ENCODE results near the gene IRAK1. TPM values are rescaled to one million over a fixed set of nuclear protein-coding genes. Genes with fewer than 3 reads are reported as not detected.

IRAK1 gene
- total and polyA plus RNA-seq, 2 donors (not counting 3 experiments of a cell fraction or from before 2014, with no cell fraction given) = 63.6 to 138 TPM

DNA sequence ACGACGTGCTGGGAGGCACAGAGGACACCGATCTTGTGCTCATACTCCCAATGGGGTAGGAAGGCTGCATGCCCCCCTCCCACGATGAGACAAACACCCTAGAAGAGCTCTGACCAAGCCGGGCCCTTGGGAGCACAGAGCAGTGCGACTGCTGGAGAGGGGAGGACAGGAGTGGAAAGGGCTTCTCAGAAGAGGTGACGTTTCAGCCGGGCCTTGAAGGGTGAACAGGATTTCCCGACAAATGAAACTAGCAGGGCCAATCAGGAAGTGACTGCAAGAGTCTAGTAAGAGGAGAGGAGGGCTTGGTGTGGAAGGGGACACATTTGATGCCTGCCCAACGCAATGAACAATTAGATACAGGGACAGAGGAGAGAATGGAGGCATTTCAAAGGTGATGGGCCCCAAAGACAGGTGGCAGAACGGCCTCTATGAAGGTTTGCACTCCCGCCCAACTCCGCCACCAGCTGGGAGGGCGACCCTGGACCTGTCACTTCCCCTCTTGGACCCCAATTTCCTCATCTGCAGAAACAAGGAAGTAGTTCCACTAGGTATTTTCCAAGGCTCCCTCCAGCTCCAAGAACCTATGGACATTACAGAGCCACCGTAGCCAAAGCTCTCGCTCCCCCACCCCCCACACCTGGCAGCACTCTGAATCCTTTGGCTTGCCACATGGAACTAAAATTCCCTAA is 52.0 kb downstream of the IRAK1 start:
- no peaks in the 10 kb centered on the region for H3K27me3 ChIP-seq (ENCODE audit: control insufficient read depth in 2 of 2, insufficient read depth in 2 of 2, low read length in 2 of 2)
- no peaks in the 10 kb centered on the region for H3K9me3 ChIP-seq (replicated peaks; ENCODE audit: control insufficient read depth, insufficient read depth, low read length)
- ChIA-PET POLR2A (no interaction called here), CTCF (interaction anchor here (1.3 to 1.9 kb wide), 3 partner anchors 20 to 46 kb away, joined by 4 to 6 read pairs (median 6); no protein-coding TSS in a partner anchor)
- dilution Hi-C loops (cut with MboI; ENCODE audit: extremely low pct_ligation_motif_present, low sequenced_read_pairs) = no loop called here
- no TSS peak for BruUV-seq (replicated peaks)
- H3K4me3 ChIP-seq (replicated peaks in 1 of 3; ENCODE audit: insufficient read depth in 1 of 3, low read depth in 1 of 3, low read length in 3 of 3) = no peak overlapping the region
- no peak overlapping the region for H3K27ac ChIP-seq (ENCODE audit: insufficient read depth, low read depth, low read length)
- peaks cover 28% of the 10 kb centered on the region for H3K4me1 ChIP-seq (ENCODE audit: control insufficient read depth, extremely low read depth, insufficient read depth, low read length)
- intact Hi-C loops (cut with micrococcal nuclease) = loop anchor here (1.0 to 2.0 kb wide), 2 partner anchors 15 to 43 kb away; no protein-coding TSS in a partner anchor
- H2AFZ ChIP-seq (ENCODE audit: low read depth, low read length) = no peak overlapping the region
- TF ChIP-seq EZH2 (IDR thresholded peaks at IDR 0.05; ENCODE audit: borderline replicate concordance, low read depth, low read length, severe bottlenecking) (no peak), FOS (IDR thresholded peaks at IDR 0.05; ENCODE audit: borderline replicate concordance, insufficient read depth, low read length) (no peak), MYC (IDR thresholded peaks at IDR 0.05; ENCODE audit: low read depth, low read length) (no peak), POLR2A (IDR thresholded peaks at IDR 0.05; ENCODE audit: low read depth, low read length) (no peak), GATA2 (IDR thresholded peaks at IDR 0.05; ENCODE audit: insufficient read depth, insufficient read length, low read depth, low read length) (no peak), POLR2AphosphoS5 (IDR thresholded peaks at IDR 0.05; ENCODE audit: insufficient read depth, low read depth, low read length) (no peak), JUN (IDR thresholded peaks at IDR 0.05; ENCODE audit: borderline replicate concordance, insufficient read depth, insufficient read length, low read depth) (no peak)
- TF ChIP-seq, protein P1, sequence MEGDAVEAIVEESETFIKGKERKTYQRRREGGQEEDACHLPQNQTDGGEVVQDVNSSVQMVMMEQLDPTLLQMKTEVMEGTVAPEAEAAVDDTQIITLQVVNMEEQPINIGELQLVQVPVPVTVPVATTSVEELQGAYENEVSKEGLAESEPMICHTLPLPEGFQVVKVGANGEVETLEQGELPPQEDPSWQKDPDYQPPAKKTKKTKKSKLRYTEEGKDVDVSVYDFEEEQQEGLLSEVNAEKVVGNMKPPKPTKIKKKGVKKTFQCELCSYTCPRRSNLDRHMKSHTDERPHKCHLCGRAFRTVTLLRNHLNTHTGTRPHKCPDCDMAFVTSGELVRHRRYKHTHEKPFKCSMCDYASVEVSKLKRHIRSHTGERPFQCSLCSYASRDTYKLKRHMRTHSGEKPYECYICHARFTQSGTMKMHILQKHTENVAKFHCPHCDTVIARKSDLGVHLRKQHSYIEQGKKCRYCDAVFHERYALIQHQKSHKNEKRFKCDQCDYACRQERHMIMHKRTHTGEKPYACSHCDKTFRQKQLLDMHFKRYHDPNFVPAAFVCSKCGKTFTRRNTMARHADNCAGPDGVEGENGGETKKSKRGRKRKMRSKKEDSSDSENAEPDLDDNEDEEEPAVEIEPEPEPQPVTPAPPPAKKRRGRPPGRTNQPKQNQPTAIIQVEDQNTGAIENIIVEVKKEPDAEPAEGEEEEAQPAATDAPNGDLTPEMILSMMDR (IDR thresholded peaks at IDR 0.05; ENCODE audit: extremely low read depth in 1 of 2, insufficient read depth in 1 of 2, low read depth in 1 of 2, low read length in 2 of 2) = no peak
- TF ChIP-seq, protein P2, sequence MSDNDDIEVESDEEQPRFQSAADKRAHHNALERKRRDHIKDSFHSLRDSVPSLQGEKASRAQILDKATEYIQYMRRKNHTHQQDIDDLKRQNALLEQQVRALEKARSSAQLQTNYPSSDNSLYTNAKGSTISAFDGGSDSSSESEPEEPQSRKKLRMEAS (IDR thresholded peaks at IDR 0.05; ENCODE audit: insufficient read depth, insufficient read length) = no peak
- DNase-seq (ENCODE audit: low read depth, low spot score) (peak; percentile 24), FAIRE-seq (peak; percentile 92)
- peak overlapping the region; percentile 70 for H3K4me2 ChIP-seq (ENCODE audit: insufficient read depth, low read length)
- H3K9me1 ChIP-seq (replicated peaks; ENCODE audit: control insufficient read depth, extremely low read depth, insufficient read depth, low read length) = no peaks in the 10 kb centered on the region
- H3K36me3 ChIP-seq (ENCODE audit: control insufficient read depth in 2 of 2, extremely low read depth in 1 of 2, insufficient read depth in 2 of 2, low read length in 2 of 2) = peaks cover 0 to 5% of the 10 kb centered on the region in 2 experiments
- no peaks in the 10 kb centered on the region for H4K20me1 ChIP-seq (replicated peaks; ENCODE audit: control insufficient read depth, extremely low read depth, insufficient read depth, low read length)
- peaks cover 76% of the 10 kb centered on the region for H3K79me2 ChIP-seq (ENCODE audit: control insufficient read depth, insufficient read depth, low read length)
- no peak overlapping the region for H3K9ac ChIP-seq (replicated peaks; ENCODE audit: extremely low read depth, insufficient read depth, low read length)

Measured in endothelial cell of umbilical vein (primary cell).